Glutamatergic neuron (in vitro differentiated cells): ENCODE measurements around the gene GALNT12. TPM values are rescaled to one million over a fixed set of nuclear protein-coding genes. Genes with fewer than 3 reads are reported as not detected.
A peak's percentile ranks its signal among the peaks of the same experiment; 100 is the strongest.

ENCODE experiments used
- DNase-seq: peaks from one replicate; pipeline ENCODE4 v3.0.0; 2022
- H3K27ac Mint-ChIP-seq: one replicate; pipeline ENCODE4 v1.8.0; 2020; ENCODE audit warnings: mild to moderate bottlenecking, mixed read lengths, inconsistent platforms; ENCODE audit not compliant: unreplicated experiment
- H3K27me3 Mint-ChIP-seq: one replicate; pipeline ENCODE4 v1.8.0; 2020; ENCODE audit warnings: mild to moderate bottlenecking, moderate library complexity, mixed read lengths, inconsistent platforms; ENCODE audit not compliant: unreplicated experiment
- H3K36me3 Mint-ChIP-seq: one replicate; pipeline ENCODE4 v1.8.0; 2020; ENCODE audit warnings: mild to moderate bottlenecking, mixed read lengths, inconsistent platforms; ENCODE audit not compliant: unreplicated experiment
- H3K4me1 Mint-ChIP-seq: one replicate; pipeline ENCODE4 v1.8.0; 2020; ENCODE audit warnings: mild to moderate bottlenecking, low read depth, mixed read lengths, inconsistent platforms; ENCODE audit not compliant: unreplicated experiment
- H3K4me3 Mint-ChIP-seq: one replicate; pipeline ENCODE4 v1.8.0; 2020; ENCODE audit warnings: mild to moderate bottlenecking, mixed read lengths, inconsistent platforms; ENCODE audit not compliant: unreplicated experiment
- H3K9me3 Mint-ChIP-seq: one replicate; pipeline ENCODE4 v1.8.0; 2020; ENCODE audit warnings: mild to moderate bottlenecking, moderate library complexity, mixed read lengths, inconsistent platforms; ENCODE audit not compliant: unreplicated experiment
- total RNA-seq: library from RNA; stranded (reverse); fragmentation: NEBNext Ultra II Directional; extraction: Animal tissue kit (Norgen Biotek cat#: 25700); gene quantifications from one replicate; pipeline ENCODE4 v1.2.1, GENCODE V29; 2021; ENCODE audit not compliant: unreplicated experiment
- TF ChIP-seq, protein P1 (sequence below): fragments of 200-600 bp; sonication (generic); IDR thresholded peaks from one replicate; pipeline ENCODE4 v1.5.0; 2021; ENCODE audit not compliant: partially characterized antibody, unreplicated experiment

The GALNT12 gene
- total RNA-seq, 1 donor from 2014 or later = 2.7 TPM

DNA sequence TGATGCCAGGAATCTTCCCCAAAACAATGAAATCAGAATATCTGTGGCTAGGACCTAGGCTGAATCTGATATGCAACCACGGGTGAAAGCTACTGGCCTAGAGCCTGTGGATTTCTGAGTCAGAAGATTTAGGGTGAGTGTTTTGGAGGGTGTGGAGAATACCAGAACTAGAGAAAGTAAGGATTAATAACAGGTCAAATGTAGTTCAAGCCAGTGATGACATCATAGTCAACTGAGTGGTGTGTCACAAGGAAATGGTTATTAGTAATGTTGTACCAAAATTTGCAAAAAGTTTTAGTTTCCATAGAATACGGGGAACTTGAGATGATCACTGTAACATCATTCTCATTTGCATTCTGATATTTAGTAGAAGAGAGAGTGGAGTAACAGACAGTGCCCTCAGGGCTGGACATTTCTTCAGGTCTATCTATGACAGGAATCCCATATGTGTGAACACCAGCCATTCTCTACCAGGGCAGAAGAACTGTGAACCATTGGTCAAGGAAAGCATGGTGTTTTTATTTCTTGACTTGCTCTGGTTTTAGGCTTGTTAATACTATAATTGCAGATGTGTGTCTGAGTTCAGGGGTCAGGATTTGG lies 3.7 kb downstream of the GALNT12 start:
- DNase-seq = no peak
- Mint-ChIP-seq H3K4me3 (no peak overlapping the region), H3K27ac (no peak overlapping the region), H3K27me3 (no peaks in the 10 kb centered on the region), H3K9me3 (peaks cover 2% of the 10 kb centered on the region), H3K4me1 (peaks cover 8% of the 10 kb centered on the region), H3K36me3 (no peaks in the 10 kb centered on the region)
- TF ChIP-seq, protein P1, sequence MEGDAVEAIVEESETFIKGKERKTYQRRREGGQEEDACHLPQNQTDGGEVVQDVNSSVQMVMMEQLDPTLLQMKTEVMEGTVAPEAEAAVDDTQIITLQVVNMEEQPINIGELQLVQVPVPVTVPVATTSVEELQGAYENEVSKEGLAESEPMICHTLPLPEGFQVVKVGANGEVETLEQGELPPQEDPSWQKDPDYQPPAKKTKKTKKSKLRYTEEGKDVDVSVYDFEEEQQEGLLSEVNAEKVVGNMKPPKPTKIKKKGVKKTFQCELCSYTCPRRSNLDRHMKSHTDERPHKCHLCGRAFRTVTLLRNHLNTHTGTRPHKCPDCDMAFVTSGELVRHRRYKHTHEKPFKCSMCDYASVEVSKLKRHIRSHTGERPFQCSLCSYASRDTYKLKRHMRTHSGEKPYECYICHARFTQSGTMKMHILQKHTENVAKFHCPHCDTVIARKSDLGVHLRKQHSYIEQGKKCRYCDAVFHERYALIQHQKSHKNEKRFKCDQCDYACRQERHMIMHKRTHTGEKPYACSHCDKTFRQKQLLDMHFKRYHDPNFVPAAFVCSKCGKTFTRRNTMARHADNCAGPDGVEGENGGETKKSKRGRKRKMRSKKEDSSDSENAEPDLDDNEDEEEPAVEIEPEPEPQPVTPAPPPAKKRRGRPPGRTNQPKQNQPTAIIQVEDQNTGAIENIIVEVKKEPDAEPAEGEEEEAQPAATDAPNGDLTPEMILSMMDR = no peak

DNA sequence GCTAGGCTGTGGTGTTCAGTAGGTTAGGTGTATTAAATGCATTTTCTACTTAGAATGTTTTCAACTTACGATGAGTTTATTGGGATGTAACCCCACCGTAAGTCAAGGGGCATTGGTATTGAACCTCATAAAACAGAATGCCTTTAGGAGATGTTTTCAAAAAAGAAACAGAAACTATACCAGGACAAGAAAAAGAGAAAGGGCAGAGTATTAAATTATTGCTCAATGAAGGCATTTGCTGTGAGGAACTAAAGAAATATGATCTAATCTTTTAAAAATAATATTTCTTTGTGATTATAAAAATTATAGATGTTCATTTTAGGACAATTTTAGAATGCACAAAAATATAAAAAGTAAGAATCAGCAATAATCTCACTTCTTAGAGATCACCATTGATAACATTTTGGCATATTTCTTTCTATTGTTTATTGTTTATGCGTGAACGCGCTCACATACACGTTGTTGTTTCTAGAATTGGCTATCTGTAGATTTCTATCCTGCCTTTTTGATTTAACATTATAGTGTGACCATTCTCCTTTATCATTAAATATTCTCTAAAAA lies 8.0 kb downstream of the GALNT12 start:
- no peak for DNase-seq
- TF ChIP-seq, protein P1 = no peak
- Mint-ChIP-seq H3K4me1 (no peaks in the 10 kb centered on the region), H3K27ac (no peak overlapping the region), H3K9me3 (peaks cover 2% of the 10 kb centered on the region), H3K27me3 (no peaks in the 10 kb centered on the region), H3K36me3 (no peaks in the 10 kb centered on the region), H3K4me3 (no peak overlapping the region)

DNA sequence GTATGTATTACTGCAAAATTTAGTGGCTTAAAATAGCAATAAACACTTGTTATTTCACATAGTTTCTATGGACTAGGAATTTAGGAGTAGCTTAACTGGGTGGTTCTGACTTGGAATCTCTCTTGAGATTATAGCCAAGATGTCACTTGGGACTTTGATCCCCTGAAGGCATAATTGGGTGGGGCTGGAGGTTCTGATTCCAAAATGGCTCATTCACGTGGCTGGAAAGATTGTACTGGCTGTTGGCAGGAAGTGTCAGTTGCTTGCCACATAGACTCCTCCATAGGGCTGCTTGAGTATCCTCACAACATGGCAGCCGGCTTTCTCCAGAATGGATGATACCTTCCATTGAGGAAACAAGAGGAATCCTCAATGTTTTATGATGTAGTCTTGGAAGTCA lies 11.3 kb downstream of the GALNT12 start:
- no peak overlapping the region for H3K27ac Mint-ChIP-seq
- H3K4me1 Mint-ChIP-seq = no peaks in the 10 kb centered on the region
- no peaks in the 10 kb centered on the region for H3K36me3 Mint-ChIP-seq
- H3K4me3 Mint-ChIP-seq = no peak overlapping the region
- TF ChIP-seq, protein P1 = no peak
- H3K27me3 Mint-ChIP-seq = no peaks in the 10 kb centered on the region
- no peak for DNase-seq
- H3K9me3 Mint-ChIP-seq = peaks cover 2% of the 10 kb centered on the region

DNA sequence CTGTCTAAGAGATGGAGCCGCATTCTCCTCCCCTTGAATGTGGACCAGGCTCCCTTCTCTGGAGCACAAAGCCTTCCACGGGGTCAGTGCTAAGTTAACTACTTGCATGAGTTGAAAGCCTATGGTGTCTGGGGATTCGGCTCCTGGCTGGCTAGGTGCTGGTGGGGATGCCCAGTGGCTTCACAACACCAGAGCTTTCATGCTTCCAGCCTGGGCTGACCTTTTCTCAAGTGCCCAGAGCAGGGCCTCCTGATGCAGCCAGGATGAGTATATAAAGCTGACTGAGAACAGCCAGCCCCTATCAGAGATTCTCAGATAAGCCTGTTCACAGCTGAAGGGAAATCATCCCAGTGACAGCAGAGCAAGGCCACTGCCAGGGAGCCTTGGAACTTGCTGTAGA lies 11.8 kb downstream of the GALNT12 start:
- Mint-ChIP-seq H3K4me1 (no peaks in the 10 kb centered on the region), H3K27ac (no peak overlapping the region), H3K36me3 (no peaks in the 10 kb centered on the region), H3K4me3 (no peak overlapping the region), H3K9me3 (peaks cover 2% of the 10 kb centered on the region), H3K27me3 (no peaks in the 10 kb centered on the region)
- DNase-seq = no peak
- TF ChIP-seq, protein P1 = no peak

DNA sequence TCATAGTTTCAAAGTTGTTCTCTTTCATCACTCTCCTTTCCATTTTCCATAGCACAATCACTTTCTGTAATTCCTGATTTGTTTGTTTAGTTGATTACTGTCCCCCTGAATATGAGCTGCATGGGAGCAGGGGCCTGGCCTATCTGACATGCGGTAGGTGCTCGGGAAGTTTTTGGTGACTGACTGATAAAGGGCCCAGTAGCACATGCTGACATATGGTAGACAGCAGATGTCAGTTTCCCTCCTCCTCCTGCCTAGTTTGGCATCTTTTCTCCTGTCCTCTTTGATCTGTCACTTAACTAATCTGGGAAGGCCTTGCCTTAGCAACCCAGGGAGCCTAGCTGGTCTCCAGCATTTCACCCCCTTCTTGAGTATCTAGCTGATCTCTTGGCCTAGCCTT lies 14.4 kb downstream of the GALNT12 start:
- peak overlapping the region; percentile 1 for H3K27ac Mint-ChIP-seq
- no peaks in the 10 kb centered on the region for H3K4me1 Mint-ChIP-seq
- peaks cover 2% of the 10 kb centered on the region for H3K9me3 Mint-ChIP-seq
- DNase-seq = no peak
- no peaks in the 10 kb centered on the region for H3K27me3 Mint-ChIP-seq
- H3K36me3 Mint-ChIP-seq = no peaks in the 10 kb centered on the region
- TF ChIP-seq, protein P1 = no peak
- no peak overlapping the region for H3K4me3 Mint-ChIP-seq
